SJCRH30 (cell line): ENCODE data around the gene RNF26. TPM values are rescaled to one million over a fixed set of nuclear protein-coding genes. Genes with fewer than 3 reads are reported as not detected.

Experiments used
- DNase-seq, 2 experiments: peaks; one replicate each; pipeline ENCODE4 v3.0.0-alpha.2; 2015 to 2020
- H3K27ac ChIP-seq: fragments of 250-450 bp; sonication (Bioruptor Pico); 2 replicates; pipeline ENCODE4 v1.5.1; 2020; ENCODE audit warnings: mild to moderate bottlenecking, moderate library complexity
- H3K27me3 ChIP-seq: fragments of 250-450 bp; sonication (Bioruptor Pico); 2 replicates; pipeline ENCODE4 v1.5.1; 2020; ENCODE audit warnings: mild to moderate bottlenecking, moderate library complexity
- H3K36me3 ChIP-seq: fragments of 250-450 bp; sonication (Bioruptor Pico); 2 replicates; pipeline ENCODE4 v1.5.1; 2020; ENCODE audit warnings: mild to moderate bottlenecking, moderate library complexity
- H3K4me1 ChIP-seq: fragments of 250-450 bp; sonication (Bioruptor Pico); 2 replicates; pipeline ENCODE4 v1.5.1; 2020; ENCODE audit warnings: mild to moderate bottlenecking, moderate library complexity
- H3K4me3 ChIP-seq: fragments of 250-450 bp; sonication (Bioruptor Pico); 2 replicates; pipeline ENCODE4 v1.5.1; 2020; ENCODE audit warnings: mild to moderate bottlenecking, moderate library complexity
- H3K9me3 ChIP-seq: fragments of 250-450 bp; sonication (Bioruptor Pico); replicated peaks from 2 replicates; pipeline ENCODE4 v1.5.1; 2020; ENCODE audit warnings: mild to moderate bottlenecking, moderate library complexity
- total RNA-seq: library from RNA; depleted of rRNA; stranded (reverse); fragments of >200 nt; shearing (Covaris generic); gene quantifications from 2 replicates; pipeline ENCODE4 v1.2.3, GENCODE V29; 2014

The RNF26 gene
- total RNA-seq, 1 experiment from 2014 or later, result 10.4 TPM

DNA sequence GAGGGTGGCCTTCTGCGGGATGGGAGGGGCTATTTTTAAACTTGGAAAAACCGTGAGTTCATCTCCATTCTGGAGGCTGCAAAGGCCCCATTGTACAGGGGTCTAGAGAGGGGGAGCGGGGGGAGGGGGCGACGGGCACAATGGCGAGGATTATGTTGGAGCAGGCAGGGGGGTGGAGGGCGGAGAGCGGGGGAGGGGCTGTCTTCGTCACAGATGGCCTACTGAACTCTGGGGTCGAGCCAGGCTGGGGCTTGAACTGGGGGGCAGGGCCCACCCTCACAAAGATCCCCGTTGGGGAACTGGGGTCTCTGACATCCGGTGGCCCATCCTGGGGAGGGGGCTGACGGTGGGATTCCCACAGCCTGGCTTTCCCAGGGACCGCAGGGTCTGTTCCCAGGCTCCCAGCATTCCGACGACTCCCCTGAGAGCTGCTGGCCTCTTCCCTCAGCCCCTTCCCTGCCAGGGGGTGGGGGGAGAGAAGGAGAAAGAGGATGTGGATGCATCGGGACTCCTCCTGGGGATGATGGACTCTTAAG is 14.0 kb upstream of the RNF26 start:
- Histone ChIP-seq H3K9me3 (no peaks in the 10 kb centered on the region), H3K36me3 (no peaks in the 10 kb centered on the region), H3K27me3 (no peaks in the 10 kb centered on the region), H3K4me1 (peaks cover 15% of the 10 kb centered on the region), H3K4me3 (peak overlapping the region; percentile 51), H3K27ac (peak overlapping the region; percentile 79)
- DNase-seq, result peak; percentile 47 to 52

DNA sequence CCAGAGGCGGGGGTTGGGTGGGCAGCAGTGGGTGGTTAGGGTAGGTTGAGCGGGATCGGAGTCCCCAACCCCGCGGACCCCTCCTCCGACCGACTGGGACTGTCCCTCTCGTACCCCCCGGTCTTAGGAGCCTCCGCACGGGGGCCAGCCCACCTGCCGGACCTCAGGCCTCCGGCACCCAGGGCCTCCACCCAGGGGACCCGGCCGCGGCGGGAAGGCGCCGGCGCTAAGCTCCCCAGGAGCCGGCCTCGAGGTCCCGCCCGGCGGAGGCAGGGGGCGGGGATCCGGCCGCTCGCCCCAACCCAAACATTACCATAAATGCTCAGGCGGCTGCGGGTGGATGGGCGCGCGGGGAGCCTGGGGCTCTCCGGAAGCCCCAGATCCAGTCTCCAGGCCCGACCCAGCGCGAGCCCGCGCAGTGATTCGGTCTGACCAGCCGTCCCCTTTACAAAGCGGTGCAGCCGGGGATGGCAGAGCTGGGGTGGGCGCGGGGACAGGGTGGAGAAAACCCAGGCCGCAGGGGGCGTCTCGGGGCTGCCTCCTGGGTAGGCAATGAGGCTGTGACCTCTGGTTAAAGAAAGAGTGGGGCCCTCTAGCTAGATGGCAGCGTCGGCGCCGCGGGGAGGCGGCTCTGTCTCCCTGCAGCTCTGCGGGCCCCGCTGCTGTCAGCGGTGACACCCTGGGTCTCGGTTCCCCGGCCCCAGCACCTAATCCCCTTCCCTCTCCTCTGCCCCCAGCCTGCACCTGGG is 13.4 kb upstream of the RNF26 start:
- peak; percentile 53 to 60 for DNase-seq
- Histone ChIP-seq H3K4me1 (peaks cover 15% of the 10 kb centered on the region), H3K36me3 (no peaks in the 10 kb centered on the region), H3K27me3 (no peaks in the 10 kb centered on the region), H3K27ac (peak overlapping the region; percentile 79), H3K4me3 (peak overlapping the region; percentile 51), H3K9me3 (no peaks in the 10 kb centered on the region)

DNA sequence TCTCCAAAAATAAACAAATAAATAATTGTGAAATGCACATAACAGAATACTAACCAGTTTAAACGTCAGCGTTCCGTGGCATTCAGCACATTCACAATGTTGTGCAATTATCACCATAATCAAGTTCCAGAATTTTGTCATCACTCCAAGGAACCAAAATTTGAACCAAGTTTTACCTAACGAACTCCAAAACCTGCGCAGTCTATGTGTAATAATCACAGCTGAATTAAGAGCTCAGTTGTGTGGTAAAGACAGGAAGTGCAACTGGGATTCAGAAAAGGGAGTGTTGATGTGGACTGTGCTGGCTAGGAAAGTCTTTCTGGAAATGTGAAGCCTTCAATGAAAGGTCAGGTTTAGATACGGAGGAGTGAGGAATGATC is 12.0 kb upstream of the RNF26 start:
- H3K4me1 ChIP-seq, result peaks cover 15% of the 10 kb centered on the region
- no peaks in the 10 kb centered on the region for H3K36me3 ChIP-seq
- no peak overlapping the region for H3K27ac ChIP-seq

DNA sequence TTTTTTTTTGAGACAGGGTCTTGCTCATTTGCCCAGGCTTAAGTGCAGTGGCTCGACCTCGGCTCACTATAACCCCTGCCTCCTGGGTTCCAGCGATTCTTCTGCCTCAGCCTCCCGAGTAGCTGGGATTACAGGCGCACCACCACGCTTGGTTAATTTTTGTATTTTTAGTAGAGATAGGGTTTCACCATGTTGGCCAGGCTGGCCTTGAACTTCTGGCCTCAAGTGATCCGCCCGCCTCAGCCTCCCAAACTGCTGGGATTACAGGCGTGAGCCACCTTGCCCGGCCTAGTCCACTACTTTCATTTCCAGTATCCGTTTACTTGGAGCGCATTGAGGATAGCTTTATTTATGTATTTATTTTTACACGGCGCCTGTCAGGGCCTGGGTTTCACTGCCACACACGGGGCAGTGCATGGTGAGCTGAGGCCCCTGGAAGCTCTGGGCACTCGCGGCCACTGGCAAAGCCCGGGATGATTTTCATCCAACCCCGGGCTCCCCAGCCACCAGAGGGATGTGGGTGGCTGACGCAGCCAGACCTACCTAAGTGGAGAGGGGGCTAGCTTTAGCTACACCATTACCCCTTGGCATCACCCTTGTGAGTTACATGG is 11.3 kb upstream of the RNF26 start:
- no peaks in the 10 kb centered on the region for H3K9me3 ChIP-seq
- no peak overlapping the region for H3K27ac ChIP-seq
- DNase-seq, result no peak
- no peak overlapping the region for H3K4me3 ChIP-seq
- no peaks in the 10 kb centered on the region for H3K36me3 ChIP-seq
- H3K4me1 ChIP-seq, result peaks cover 15% of the 10 kb centered on the region
- H3K27me3 ChIP-seq, result no peaks in the 10 kb centered on the region

More for the DNA sequence above, 12.0 kb upstream of the RNF26 start:
- DNase-seq, result no peak
- Histone ChIP-seq H3K9me3 (no peaks in the 10 kb centered on the region), H3K27me3 (no peaks in the 10 kb centered on the region), H3K4me3 (peak overlapping the region; percentile 51; the same call in 1 of the 2 replicates)

DNA sequence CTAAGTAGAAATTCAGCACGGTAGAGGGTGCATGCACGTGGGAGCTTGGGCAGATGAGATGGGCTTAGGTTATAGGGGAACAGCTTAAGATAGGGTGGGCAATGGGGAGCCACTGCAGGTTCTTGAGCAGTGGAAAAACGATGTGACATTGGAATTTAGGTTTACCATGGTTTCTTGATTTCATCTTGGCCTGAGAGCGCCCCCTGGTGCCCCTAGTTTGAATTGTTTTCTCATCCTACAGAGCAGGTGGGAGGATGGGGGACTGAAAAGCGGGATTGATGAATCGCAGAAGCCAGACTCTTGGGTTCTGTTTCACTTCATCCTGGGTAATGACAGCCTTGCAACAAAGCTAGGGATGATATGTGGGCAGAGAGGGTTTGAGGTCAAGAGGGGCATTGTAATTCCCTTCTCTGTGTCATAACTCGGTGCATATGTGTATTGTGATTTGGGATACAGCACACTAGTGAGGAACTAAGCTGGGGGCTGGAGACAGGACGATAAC is 10.7 kb upstream of the RNF26 start:
- Histone ChIP-seq H3K9me3 (no peaks in the 10 kb centered on the region), H3K4me3 (no peak overlapping the region), H3K36me3 (no peaks in the 10 kb centered on the region), H3K27ac (no peak overlapping the region), H3K4me1 (peaks cover 15% of the 10 kb centered on the region), H3K27me3 (no peaks in the 10 kb centered on the region)
- DNase-seq, result peak; percentile 64 to 79

DNA sequence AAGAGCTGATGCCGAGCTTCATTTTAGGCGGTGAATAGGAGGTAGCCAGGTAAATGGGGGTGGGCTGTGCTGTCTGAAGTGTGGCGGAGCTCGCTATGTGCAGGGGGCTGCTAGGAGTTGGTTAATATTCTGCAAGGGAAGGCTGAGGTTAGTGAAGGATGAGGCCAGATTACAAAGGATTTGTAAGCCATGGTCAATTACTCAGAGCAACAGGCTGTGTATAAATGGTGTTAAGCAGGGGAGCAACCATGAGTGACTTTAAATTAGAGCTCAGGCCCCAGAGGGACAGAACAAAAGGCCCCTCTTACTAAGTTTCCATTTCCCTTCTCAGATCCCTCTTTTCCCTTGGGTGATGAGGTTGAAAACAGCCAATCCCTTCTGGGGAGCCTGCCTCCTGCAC is 10.1 kb upstream of the RNF26 start:
- Histone ChIP-seq H3K4me1 (peaks cover 10% of the 10 kb centered on the region), H3K4me3 (no peak overlapping the region), H3K9me3 (no peaks in the 10 kb centered on the region), H3K27ac (no peak overlapping the region), H3K27me3 (no peaks in the 10 kb centered on the region), H3K36me3 (no peaks in the 10 kb centered on the region)
- no peak for DNase-seq

DNA sequence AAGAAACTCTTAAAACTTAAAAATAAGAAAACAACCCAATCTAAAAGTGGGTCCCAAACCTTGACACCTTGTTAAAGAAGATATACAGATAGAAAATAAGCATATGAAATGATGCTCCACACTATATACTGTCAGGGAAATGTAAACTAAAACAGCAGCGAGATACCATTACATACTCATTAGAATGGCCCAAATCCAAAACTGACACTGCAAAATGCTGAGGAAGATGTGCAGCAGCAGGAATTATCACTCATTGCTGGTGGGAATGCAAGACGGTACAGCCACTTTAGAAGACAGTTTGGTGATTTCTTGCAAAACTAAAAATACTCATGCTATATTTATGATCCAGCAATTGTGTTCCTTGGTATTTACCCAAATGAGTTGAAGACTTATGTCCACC is 5.0 kb upstream of the RNF26 start:
- H3K4me3 ChIP-seq, result no peak overlapping the region
- no peaks in the 10 kb centered on the region for H3K4me1 ChIP-seq
- H3K27ac ChIP-seq, result no peak overlapping the region
- H3K36me3 ChIP-seq, result no peaks in the 10 kb centered on the region
- H3K9me3 ChIP-seq, result no peaks in the 10 kb centered on the region
- no peaks in the 10 kb centered on the region for H3K27me3 ChIP-seq
- DNase-seq, result no peak

DNA sequence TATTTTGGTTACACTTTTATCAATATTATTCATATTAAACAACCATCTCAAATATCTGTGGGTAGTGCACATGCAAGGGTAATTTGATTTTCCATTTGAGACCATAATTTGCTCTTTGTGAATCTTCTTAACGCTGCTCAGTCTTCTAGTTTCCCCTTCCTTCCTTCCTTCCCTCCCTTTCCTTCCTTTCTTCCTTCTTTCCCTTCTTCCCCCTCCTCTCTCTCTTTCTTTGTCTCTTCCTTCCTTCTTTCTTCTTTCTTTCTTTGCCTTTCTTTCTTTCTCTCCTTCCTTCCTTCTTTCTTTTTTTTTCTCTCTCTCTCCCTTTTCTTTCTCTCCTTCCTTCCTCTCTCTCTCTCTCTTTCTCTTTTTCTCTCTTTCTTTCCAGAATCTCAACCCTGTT is 4.1 kb upstream of the RNF26 start:
- H3K4me3 ChIP-seq, result no peak overlapping the region
- no peak for DNase-seq
- H3K36me3 ChIP-seq, result no peaks in the 10 kb centered on the region
- no peak overlapping the region for H3K27ac ChIP-seq
- H3K27me3 ChIP-seq, result no peaks in the 10 kb centered on the region
- H3K9me3 ChIP-seq, result no peaks in the 10 kb centered on the region
- H3K4me1 ChIP-seq, result no peaks in the 10 kb centered on the region

DNA sequence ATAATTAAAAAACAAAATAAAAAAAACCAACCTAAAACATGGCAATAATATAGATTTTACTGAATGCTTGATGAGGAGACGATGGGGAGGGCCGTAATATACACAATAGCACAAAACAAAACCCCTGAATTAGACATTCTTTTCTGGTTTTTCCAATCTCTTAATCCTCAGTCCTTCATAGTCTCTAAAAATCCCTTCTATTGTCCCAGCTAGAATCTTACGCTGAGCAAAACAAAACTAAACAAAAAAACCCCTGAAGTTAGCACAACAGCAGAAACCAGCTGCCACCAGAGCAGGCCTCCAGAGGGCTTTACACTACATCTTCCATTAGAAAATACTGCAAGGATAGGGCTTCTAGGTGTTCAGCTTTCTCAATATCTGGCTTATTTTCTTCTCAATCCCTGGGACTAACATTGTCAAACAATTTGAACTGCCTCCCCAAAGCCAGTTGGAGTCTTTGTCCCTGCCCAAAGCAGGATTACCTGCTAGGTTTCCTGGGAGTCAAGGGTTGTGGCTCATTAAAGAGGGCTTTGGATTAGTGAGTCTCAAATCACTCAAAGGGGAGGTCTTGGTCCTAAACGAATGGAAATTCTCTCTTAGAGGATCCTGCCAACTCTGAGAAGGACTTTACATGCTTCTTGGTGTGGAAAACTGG is 2.1 kb upstream of the RNF26 start:
- H3K27ac ChIP-seq, result no peak overlapping the region
- H3K4me3 ChIP-seq, result no peak overlapping the region
- no peaks in the 10 kb centered on the region for H3K36me3 ChIP-seq
- H3K4me1 ChIP-seq, result no peaks in the 10 kb centered on the region; the same call in 1 of the 2 replicates
- no peak for DNase-seq
- no peaks in the 10 kb centered on the region for H3K9me3 ChIP-seq
- H3K27me3 ChIP-seq, result no peaks in the 10 kb centered on the region

DNA sequence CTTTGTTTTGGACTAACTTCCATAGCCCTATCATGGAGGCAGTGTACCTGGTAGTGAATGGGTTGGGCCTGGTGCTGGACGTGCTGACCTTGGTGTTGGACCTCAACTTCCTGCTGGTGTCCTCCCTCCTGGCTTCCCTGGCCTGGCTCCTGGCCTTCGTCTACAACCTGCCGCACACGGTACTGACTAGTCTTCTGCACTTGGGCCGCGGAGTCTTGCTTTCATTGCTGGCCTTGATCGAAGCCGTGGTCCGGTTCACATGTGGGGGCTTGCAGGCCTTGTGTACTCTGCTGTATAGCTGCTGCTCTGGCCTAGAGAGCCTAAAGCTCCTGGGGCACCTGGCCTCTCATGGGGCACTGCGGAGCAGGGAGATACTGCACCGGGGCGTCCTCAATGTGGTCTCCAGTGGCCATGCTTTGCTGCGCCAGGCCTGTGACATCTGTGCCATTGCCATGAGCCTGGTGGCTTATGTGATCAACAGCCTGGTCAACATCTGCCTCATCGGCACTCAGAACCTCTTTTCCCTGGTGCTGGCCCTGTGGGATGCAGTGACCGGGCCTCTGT is 846 bp downstream of the RNF26 start:
- H3K4me3 ChIP-seq, result peak overlapping the region; percentile 92
- peak overlapping the region; percentile 85 for H3K27ac ChIP-seq
- peaks cover 5% of the 10 kb centered on the region; the same call in 1 of the 2 replicates for H3K4me1 ChIP-seq
- H3K9me3 ChIP-seq, result no peaks in the 10 kb centered on the region
- H3K27me3 ChIP-seq, result no peaks in the 10 kb centered on the region
- no peak for DNase-seq
- no peaks in the 10 kb centered on the region for H3K36me3 ChIP-seq

DNA sequence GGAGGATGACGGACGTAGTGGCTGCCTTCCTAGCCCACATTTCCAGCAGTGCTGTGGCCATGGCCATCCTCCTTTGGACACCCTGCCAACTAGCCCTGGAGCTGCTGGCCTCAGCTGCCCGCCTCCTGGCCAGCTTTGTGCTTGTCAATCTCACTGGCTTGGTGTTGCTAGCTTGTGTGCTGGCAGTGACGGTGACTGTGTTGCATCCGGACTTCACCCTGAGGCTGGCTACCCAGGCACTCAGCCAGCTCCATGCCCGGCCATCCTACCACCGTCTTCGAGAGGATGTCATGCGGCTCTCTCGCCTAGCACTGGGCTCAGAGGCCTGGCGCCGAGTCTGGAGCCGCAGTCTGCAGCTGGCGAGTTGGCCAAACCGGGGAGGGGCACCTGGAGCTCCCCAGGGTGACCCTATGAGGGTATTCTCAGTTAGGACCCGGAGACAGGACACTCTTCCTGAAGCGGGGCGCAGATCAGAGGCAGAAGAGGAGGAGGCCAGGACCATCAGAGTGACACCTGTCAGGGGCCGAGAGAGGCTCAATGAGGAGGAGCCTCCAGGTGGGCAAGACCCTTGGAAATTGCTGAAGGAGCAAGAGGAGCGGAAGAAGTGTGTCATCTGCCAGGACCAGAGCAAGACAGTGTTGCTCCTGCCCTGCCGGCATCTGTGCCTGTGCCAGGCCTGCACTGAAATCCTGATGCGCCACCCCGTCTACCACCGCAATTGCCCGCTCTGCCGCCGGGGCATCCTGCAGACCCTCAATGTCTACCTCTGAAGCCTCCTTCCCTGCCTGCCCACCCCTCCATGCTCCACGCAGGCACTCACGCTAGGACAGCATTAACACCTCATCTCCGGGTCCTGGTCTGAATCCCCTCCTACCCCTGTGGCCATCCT is 1.6 kb downstream of the RNF26 start:
- Histone ChIP-seq H3K27ac (no peak overlapping the region), H3K4me1 (peaks cover 5% of the 10 kb centered on the region; the same call in 1 of the 2 replicates), H3K4me3 (no peak overlapping the region), H3K36me3 (no peaks in the 10 kb centered on the region), H3K27me3 (no peaks in the 10 kb centered on the region), H3K9me3 (no peaks in the 10 kb centered on the region)
- no peak for DNase-seq

DNA sequence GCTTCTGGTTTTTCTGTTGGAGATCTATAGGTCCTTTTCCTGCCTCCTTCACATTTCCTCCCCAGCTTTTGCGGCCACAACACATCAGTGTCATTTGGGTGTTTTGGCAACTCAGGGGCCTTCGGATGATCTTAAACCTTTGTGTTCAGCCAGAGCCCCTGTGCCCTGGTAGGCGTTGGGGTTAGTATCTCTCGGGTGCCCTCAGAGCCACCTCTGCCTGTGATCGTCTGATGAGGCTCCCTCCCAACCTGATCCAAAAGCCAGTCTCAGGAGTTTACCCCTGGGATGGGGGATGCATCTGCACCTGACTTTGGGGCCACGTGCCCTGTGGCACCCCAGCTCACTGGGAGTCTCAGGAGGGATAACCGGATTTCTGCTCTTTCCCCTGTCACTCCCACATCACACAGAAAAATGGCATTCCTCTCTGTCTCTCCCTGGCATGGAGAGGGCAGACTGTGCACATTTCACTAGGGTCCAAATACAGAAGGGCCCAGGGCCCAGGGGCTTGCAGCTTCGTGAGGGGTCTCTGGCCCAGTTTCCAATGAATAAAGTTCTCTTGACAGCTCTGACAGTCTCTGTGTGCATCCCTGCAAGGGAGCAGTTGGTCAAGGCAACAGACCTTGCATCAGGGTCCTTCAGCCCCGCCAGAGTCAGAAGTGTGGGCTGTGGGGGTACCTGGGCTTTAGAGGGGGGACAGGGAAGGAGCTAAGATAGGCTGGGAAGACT is 2.6 kb downstream of the RNF26 start:
- peaks cover 5% of the 10 kb centered on the region; the same call in 1 of the 2 replicates for H3K4me1 ChIP-seq

DNA sequence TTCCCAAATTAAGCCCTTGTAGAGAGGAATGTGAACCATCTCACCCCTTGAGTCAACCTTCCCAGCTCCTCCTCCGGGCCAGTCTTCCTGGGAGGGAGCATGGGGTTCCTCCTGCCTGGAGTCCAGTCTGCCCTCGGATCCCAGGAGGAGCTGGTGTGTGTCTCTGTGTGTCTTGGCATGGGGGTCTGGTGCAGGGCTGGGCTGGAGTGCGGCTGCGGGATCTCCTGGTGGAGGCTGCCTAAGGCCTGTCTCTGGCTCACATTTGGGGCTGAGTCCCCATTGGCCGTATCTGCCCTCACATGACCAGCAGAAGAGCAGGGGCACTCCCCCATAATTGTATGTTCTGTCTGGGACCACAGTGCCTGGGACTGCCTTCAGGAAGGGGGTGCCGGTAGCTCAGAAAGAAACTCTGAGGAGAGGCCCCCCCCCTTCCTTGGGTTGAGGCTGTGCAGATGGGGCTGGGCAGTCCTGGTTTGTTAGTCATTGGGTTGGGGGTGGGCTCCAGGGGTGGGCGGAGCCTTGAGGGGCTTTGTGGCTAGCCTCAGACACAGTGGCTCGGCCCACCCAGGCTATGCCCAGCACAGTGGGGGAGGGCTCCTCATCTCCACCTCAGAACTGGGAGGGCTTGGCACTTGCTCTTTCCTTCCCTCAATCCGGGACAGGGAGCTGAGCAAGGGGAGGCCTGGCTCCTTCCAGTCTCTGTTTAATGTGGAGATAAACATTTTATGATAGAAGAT is 3.4 kb downstream of the RNF26 start:
- Histone ChIP-seq H3K36me3 (no peaks in the 10 kb centered on the region), H3K27ac (no peak overlapping the region), H3K4me1 (peaks cover 5% of the 10 kb centered on the region; the same call in 1 of the 2 replicates), H3K27me3 (no peaks in the 10 kb centered on the region), H3K4me3 (no peak overlapping the region), H3K9me3 (no peaks in the 10 kb centered on the region)
- peak; percentile 54 to 56 for DNase-seq

More for the DNA sequence above, 2.6 kb downstream of the RNF26 start:
- Histone ChIP-seq H3K4me3 (no peak overlapping the region), H3K27ac (no peak overlapping the region), H3K9me3 (no peaks in the 10 kb centered on the region), H3K27me3 (no peaks in the 10 kb centered on the region), H3K36me3 (no peaks in the 10 kb centered on the region)
- no peak for DNase-seq
